SK-N-MC (cell line): ENCODE results near the gene GIPC3.

Experiments
- DNase-seq: peaks from one replicate; pipeline ENCODE4 v3.0.0-alpha.2; 2011; ENCODE audit warnings: low read depth, low spot score
- H3K27ac ChIP-seq: fragments of 200-600 bp; sonication (generic); 2 replicates; pipeline ENCODE4 v1.5.1; 2016; ENCODE audit warnings: mixed run types
- H3K36me3 ChIP-seq: fragments of 200-600 bp; sonication (generic); 2 replicates; pipeline ENCODE4 v1.6.1; 2017; ENCODE audit warnings: antibody characterized with exemption, low read length, mixed read lengths; ENCODE audit not compliant: insufficient read depth
- H3K4me3 ChIP-seq: fragments of 200-600 bp; sonication (generic); 2 replicates; pipeline ENCODE4 v1.5.1; 2016
- H3K9ac ChIP-seq: fragments of 200-600 bp; sonication (generic); 2 replicates; pipeline ENCODE4 v1.8.0; 2017; ENCODE audit warnings: mixed run types, mixed read lengths; ENCODE audit not compliant: insufficient read length
- H3K9me3 ChIP-seq: fragments of 200-600 bp; sonication (generic); 2 replicates; pipeline ENCODE4 v1.6.1; 2017; ENCODE audit warnings: low read depth, mild to moderate bottlenecking, antibody characterized with exemption, low read length, moderate library complexity, mixed read lengths
- EZH2 ChIP-seq: fragments of 200-600 bp; sonication (generic); IDR thresholded peaks from one replicate; pipeline ENCODE4 v1.6.1; 2017; ENCODE audit warnings: antibody characterized with exemption
- FOXP2 ChIP-seq: optimal IDR thresholded peaks from 2 replicates; pipeline ENCODE3; 2011; ENCODE audit warnings: mild to moderate bottlenecking, moderate library complexity; ENCODE audit not compliant: insufficient read depth; ENCODE audit errors: extremely low read length, control extremely low read depth
- POLR2AphosphoS5 ChIP-seq: IDR thresholded peaks from 2 replicates; pipeline ENCODE4 v1.6.1; 2012; ENCODE audit warnings: mild to moderate bottlenecking, low read depth, low read length, borderline replicate concordance

Gene GIPC3

GRCh38 chr19:3615524-3616135, 30.4 kb downstream of the GIPC3 start:
- Histone ChIP-seq H3K9me3 (no peaks in the 10 kb centered on the region), H3K4me3 (no peak overlapping the region), H3K36me3 (no peaks in the 10 kb centered on the region; the same call in 1 of the 2 replicates), H3K9ac (no peak overlapping the region), H3K27ac (no peak overlapping the region)
- DNase-seq, result no peak
- TF ChIP-seq FOXP2, result no peak
- TF ChIP-seq POLR2AphosphoS5, result no peak
- TF ChIP-seq EZH2, result no peak

DNA sequence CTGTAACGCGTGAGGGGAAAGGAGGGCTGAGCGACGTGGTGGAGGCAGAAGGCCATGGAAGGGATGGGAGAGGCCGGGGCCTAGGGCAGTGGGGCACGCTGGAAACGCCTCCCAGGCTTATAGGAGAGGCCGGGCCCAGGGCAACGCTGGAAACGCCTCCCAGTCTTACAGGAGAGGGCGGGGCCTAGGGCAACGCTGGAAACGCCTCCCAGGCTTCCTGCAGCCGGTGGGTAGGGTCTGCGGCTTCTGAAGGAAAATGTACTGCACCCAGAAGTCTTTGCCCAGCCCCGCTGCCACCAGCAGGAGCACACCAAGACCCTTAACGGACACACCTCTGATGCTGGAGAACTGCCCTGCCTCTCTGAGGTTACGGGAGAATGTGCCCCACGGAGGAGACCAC, 32.2 kb downstream of the GIPC3 start:
- peak overlapping the region; percentile 17 for H3K9ac ChIP-seq
- no peak overlapping the region for H3K4me3 ChIP-seq
- H3K27ac ChIP-seq, result no peak overlapping the region
- TF ChIP-seq POLR2AphosphoS5 (no peak), FOXP2 (no peak), EZH2 (no peak)
- H3K36me3 ChIP-seq, result peaks cover 2% of the 10 kb centered on the region; the same call in 1 of the 2 replicates
- H3K9me3 ChIP-seq, result no peaks in the 10 kb centered on the region
- no peak for DNase-seq

GRCh38 chr19:3618144-3618810, 33.0 kb downstream of the GIPC3 start:
- no peak overlapping the region for H3K9ac ChIP-seq
- H3K9me3 ChIP-seq, result no peaks in the 10 kb centered on the region
- peaks cover 3% of the 10 kb centered on the region; the same call in 1 of the 2 replicates for H3K36me3 ChIP-seq
- no peak overlapping the region for H3K4me3 ChIP-seq
- no peak overlapping the region for H3K27ac ChIP-seq
- DNase-seq, result no peak
- TF ChIP-seq EZH2 (no peak), FOXP2 (no peak), POLR2AphosphoS5 (no peak)

GRCh38 chr19:3618811-3619630, 33.7 kb downstream of the GIPC3 start:
- no peak overlapping the region for H3K9ac ChIP-seq
- no peak overlapping the region for H3K27ac ChIP-seq
- TF ChIP-seq FOXP2 (no peak), POLR2AphosphoS5 (no peak), EZH2 (no peak)
- peaks cover 3% of the 10 kb centered on the region; the same call in 1 of the 2 replicates for H3K36me3 ChIP-seq
- no peak for DNase-seq
- no peak overlapping the region for H3K4me3 ChIP-seq
- no peaks in the 10 kb centered on the region for H3K9me3 ChIP-seq

DNA sequence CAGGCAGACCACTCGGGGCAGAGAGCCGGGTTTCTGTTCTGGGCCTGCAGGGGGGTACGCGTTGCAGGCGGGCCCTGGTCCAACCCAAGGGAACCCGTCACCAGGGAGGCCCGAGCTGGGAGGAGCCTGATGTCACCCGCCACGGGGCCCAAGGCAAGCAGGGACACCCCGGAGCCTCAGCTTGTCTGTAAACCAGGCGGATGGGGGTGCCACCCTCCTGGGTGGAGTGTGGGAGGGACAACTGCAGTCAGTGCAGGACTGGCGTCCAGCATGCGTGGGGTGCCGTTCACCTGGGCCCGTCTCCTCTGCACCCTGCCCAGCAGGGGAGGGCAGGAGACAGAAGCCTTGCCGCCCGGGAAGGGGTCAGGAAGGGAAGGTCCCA, 34.3 kb downstream of the GIPC3 start:
- TF ChIP-seq EZH2 (no peak), POLR2AphosphoS5 (no peak), FOXP2 (no peak)
- DNase-seq, result no peak
- Histone ChIP-seq H3K4me3 (no peak overlapping the region), H3K27ac (no peak overlapping the region), H3K9ac (no peak overlapping the region), H3K9me3 (no peaks in the 10 kb centered on the region), H3K36me3 (peaks cover 3% of the 10 kb centered on the region; the same call in 1 of the 2 replicates)

DNA sequence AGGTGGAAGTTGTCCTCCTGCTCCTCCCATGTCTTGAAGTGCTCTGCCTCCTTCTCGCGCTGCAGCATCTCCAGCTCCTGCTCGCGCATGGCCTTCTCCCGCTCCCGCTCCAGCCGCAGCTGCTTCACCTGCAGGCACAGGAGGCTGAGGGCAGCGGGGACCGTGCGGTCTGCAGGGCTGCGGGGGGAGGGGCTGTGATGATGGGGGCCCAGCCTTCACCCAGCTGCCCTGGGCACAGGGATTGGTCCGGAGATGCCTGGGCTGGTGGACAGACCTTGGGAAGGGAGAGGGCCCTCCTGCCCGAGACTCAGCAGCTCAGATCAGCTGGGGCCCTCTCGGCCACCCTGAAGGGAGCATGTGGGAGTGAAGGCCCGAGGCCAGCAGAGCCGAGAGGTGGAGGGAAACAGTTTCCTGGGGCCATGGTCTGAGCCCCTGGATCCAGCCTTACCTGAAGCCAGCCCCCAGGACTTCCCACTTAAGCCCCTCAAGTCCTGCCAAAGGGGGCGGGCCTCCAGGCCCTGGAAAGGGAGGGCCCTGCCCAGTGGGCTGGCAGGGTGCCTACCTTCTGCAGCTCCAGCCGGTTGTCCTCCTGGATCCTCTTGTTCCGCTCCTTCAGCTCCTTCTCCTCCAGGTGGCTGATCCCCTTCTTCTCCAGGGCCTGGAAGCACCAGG, 35.0 kb downstream of the GIPC3 start:
- DNase-seq, result no peak
- H3K9ac ChIP-seq, result no peak overlapping the region
- no peak for TF ChIP-seq EZH2
- no peak for TF ChIP-seq FOXP2
- TF ChIP-seq POLR2AphosphoS5, result no peak
- peaks cover 3% of the 10 kb centered on the region; the same call in 1 of the 2 replicates for H3K36me3 ChIP-seq
- H3K4me3 ChIP-seq, result no peak overlapping the region
- no peaks in the 10 kb centered on the region for H3K9me3 ChIP-seq
- H3K27ac ChIP-seq, result no peak overlapping the region

- no peak for TF ChIP-seq FOXP2
- no peak for TF ChIP-seq POLR2AphosphoS5
- TF ChIP-seq EZH2, result no peak
- Histone ChIP-seq H3K4me3 (no peak overlapping the region), H3K36me3 (peaks cover 3% of the 10 kb centered on the region; the same call in 1 of the 2 replicates), H3K27ac (no peak overlapping the region), H3K9me3 (no peaks in the 10 kb centered on the region), H3K9ac (no peak overlapping the region)
- DNase-seq, result no peak
Measured at GRCh38 chr19:3620817-3621547, 35.7 kb downstream of the GIPC3 start.
